H1 (cell line): Measurements from ENCODE around the gene LSM14B.

ENCODE experiments used
- CTCF ChIP-seq, 3 experiments: IDR thresholded peaks; 1 replicate in 2 of 3; 2 replicates in 1 of 3; pipeline versions ENCODE4 v1.5.1 to v1.6.1; 2011; ENCODE audit warnings: low read length in 3 of 3, mild to moderate bottlenecking in 3 of 3, inconsistent platforms in 2 of 3, low read depth in 1 of 3, moderate library complexity in 1 of 3; ENCODE audit not compliant: insufficient read depth in 1 of 3; ENCODE audit errors: control extremely low read depth in 1 of 3
- HDAC2 ChIP-seq, 2 experiments: fragments of 300-600 bp in 1 of 2; sonication (generic) in 1 of 2; IDR thresholded peaks; 2 replicates each; pipeline ENCODE4 v1.6.1; 2011 to 2012; ENCODE audit warnings: low read depth in 2 of 2, low read length in 2 of 2, mild to moderate bottlenecking in 2 of 2, moderate library complexity in 2 of 2, borderline replicate concordance in 1 of 2, inconsistent platforms in 1 of 2
- KDM1A ChIP-seq: fragments of 200-600, 300-600 bp; sonication (generic); IDR thresholded peaks from 2 replicates; pipeline ENCODE4 v1.7.1; 2016; ENCODE audit warnings: mild to moderate bottlenecking, low read length, borderline replicate concordance
- NANOG ChIP-seq: IDR thresholded peaks from 2 replicates; pipeline ENCODE4 v1.6.1; 2011; ENCODE audit warnings: low read length, low read depth, mild to moderate bottlenecking, inconsistent platforms; ENCODE audit not compliant: insufficient read depth, poor library complexity, severe bottlenecking
- POLR2AphosphoS5 ChIP-seq: IDR thresholded peaks from 2 replicates; pipeline ENCODE4 v1.6.1; 2011; ENCODE audit warnings: low read depth, low read length
- SIRT6 ChIP-seq: IDR thresholded peaks from one replicate; pipeline ENCODE4 v1.7.1; 2012; ENCODE audit warnings: low read length, inconsistent platforms
- SRF ChIP-seq: IDR thresholded peaks from 2 replicates; pipeline ENCODE4 v1.6.1; 2011; ENCODE audit warnings: mild to moderate bottlenecking, low read depth, low read length, moderate library complexity
- TF ChIP-seq, protein P1 (sequence below): IDR thresholded peaks from 2 replicates; pipeline ENCODE4 v1.6.1; 2011; ENCODE audit warnings: low read depth, mild to moderate bottlenecking, low read length; ENCODE audit not compliant: insufficient read depth

DNA sequence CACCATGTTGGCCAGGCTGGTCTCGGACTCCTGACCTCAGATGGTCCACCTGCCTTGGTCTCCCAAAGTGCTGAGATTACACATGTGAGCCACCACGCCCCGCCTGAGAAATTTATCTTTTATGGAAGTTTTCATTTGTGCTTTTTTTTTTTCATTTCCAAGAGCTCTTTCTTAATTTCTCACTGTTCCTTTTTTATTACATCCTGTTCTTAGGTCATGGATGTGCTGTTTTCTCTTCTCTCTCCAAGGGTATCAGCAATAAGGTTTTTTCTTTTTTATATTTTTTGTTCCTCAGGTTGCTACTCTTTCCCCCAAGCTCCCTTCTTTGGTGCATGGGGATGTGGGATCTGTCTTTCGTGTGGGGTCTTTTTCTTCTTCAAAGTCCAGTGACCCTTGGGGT is 21.2 kb upstream of the LSM14B start:
- TF ChIP-seq SRF (no peak), CTCF (IDR thresholded peaks at IDR 0.05; ENCODE audit: control extremely low read depth in 1 of 3, insufficient read depth in 1 of 3, low read depth in 1 of 3, low read length in 3 of 3) (no peak), POLR2AphosphoS5 (no peak), HDAC2 (IDR thresholded peaks at IDR 0.05; ENCODE audit: borderline replicate concordance in 1 of 2, low read depth in 2 of 2, low read length in 2 of 2) (no peak), KDM1A (no peak), SIRT6 (no peak), NANOG (no peak)
- TF ChIP-seq, protein P1, sequence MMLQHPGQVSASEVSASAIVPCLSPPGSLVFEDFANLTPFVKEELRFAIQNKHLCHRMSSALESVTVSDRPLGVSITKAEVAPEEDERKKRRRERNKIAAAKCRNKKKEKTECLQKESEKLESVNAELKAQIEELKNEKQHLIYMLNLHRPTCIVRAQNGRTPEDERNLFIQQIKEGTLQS, result no peak
